HEK293 (cell line): ENCODE results near the gene GREM1.

Source experiments
- CTCF ChIP-seq: fragments of 450-650 bp; formaldehyde crosslinking; IDR thresholded peaks from 2 replicates; pipeline ENCODE4 v1.5.1; 2016; ENCODE audit warnings: missing biosample characterization, missing genetic modification characterization
- SCRT1 ChIP-seq: fragments of 450-650 bp; formaldehyde crosslinking; IDR thresholded peaks from 2 replicates; pipeline ENCODE4 v1.5.1; 2016; ENCODE audit warnings: missing biosample characterization, missing genetic modification characterization, borderline replicate concordance
- ZNF148 ChIP-seq: fragments of 450-650 bp; formaldehyde crosslinking; IDR thresholded peaks from 2 replicates; pipeline ENCODE4 v1.5.0; 2017; ENCODE audit warnings: missing biosample characterization, missing genetic modification characterization, borderline replicate concordance

GRCh38 chr15:32757426-32757825 is 39.6 kb downstream of the GREM1 start:
- TF ChIP-seq CTCF = no peak
- no peak for TF ChIP-seq SCRT1 (tag by site-specific recombination)
- TF ChIP-seq ZNF148 (tag by site-specific recombination) = no peak
